Activated CD8-positive, alpha-beta memory T cell treated with anti-CD3 and anti-CD28 coated beads for 24 hours (primary cell): ENCODE results near the gene CKMT2.

Experiments used
- DNase-seq: peaks from one replicate; pipeline ENCODE4 v3.0.0-alpha.2; 2020

Gene CKMT2

GRCh38 chr5:81219389-81219788 is 13.7 kb upstream of the CKMT2 start:
- DNase-seq = no peak

GRCh38 chr5:81222285-81222684 is 10.8 kb upstream of the CKMT2 start:
- no peak for DNase-seq

- no peak for DNase-seq
These were observed 7.7 kb upstream of the CKMT2 start for GRCh38 chr5:81225463-81225862.

GRCh38 chr5:81226286-81226685 is 6.8 kb upstream of the CKMT2 start:
- DNase-seq = no peak

- DNase-seq = no peak
These were observed 6.2 kb upstream of the CKMT2 start for GRCh38 chr5:81226949-81227348.

GRCh38 chr5:81228084-81228483 is 5.0 kb upstream of the CKMT2 start:
- no peak for DNase-seq

GRCh38 chr5:81230416-81230815 is 2.7 kb upstream of the CKMT2 start:
- no peak for DNase-seq

- no peak for DNase-seq
These were observed 550 bp upstream of the CKMT2 start for GRCh38 chr5:81232464-81233079.

- DNase-seq = no peak
These were observed 1.2 kb downstream of the CKMT2 start for GRCh38 chr5:81234299-81234698.

- no peak for DNase-seq
These were observed 1.7 kb downstream of the CKMT2 start for GRCh38 chr5:81234801-81235200.

- no peak for DNase-seq
These were observed 2.4 kb downstream of the CKMT2 start for GRCh38 chr5:81235287-81236072.

GRCh38 chr5:81238460-81238859 is 5.3 kb downstream of the CKMT2 start:
- no peak for DNase-seq

GRCh38 chr5:81239613-81240012 is 6.5 kb downstream of the CKMT2 start:
- DNase-seq = no peak

- DNase-seq = no peak
These were observed 7.9 kb downstream of the CKMT2 start for GRCh38 chr5:81241001-81241400.

- DNase-seq = no peak
These were observed 9.0 kb downstream of the CKMT2 start for GRCh38 chr5:81241961-81242648.

GRCh38 chr5:81242906-81243436 is 9.8 kb downstream of the CKMT2 start:
- DNase-seq = no peak

GRCh38 chr5:81244451-81244850 is 11.3 kb downstream of the CKMT2 start:
- DNase-seq = no peak

- no peak for DNase-seq
These were observed 12.7 kb downstream of the CKMT2 start for GRCh38 chr5:81245871-81246235.

GRCh38 chr5:81246697-81247096 is 13.6 kb downstream of the CKMT2 start:
- DNase-seq = no peak

GRCh38 chr5:81247441-81247972 is 14.4 kb downstream of the CKMT2 start:
- no peak for DNase-seq

GRCh38 chr5:81249240-81249639 is 16.1 kb downstream of the CKMT2 start:
- no peak for DNase-seq

- DNase-seq = no peak
These were observed 16.9 kb downstream of the CKMT2 start for GRCh38 chr5:81250004-81250403.

- DNase-seq = no peak
These were observed 18.8 kb downstream of the CKMT2 start for GRCh38 chr5:81251922-81252321.

GRCh38 chr5:81252904-81253303 is 19.8 kb downstream of the CKMT2 start:
- DNase-seq = no peak
